CD4-positive, alpha-beta T cell (primary cell): ENCODE results near the gene RAB9A. TPM values are rescaled to one million over a fixed set of nuclear protein-coding genes. Genes with fewer than 3 reads are reported as not detected.

ENCODE experiments used
- ATAC-seq: fragments of 200-7000 bp; cut with Tn5 transposase; one replicate; pipeline ENCODE4 v1.10.0; 2022; ENCODE audit warnings: mild to moderate bottlenecking; ENCODE audit not compliant: poor library complexity
- CTCF ChIA-PET: fragments of 350-600 bp; sonication (Branson Sonifier 250); formaldehyde crosslinking; loops from one replicate; lab custom pipeline; 2021; ENCODE audit warnings: antibody characterized with exemption, inconsistent platforms; lab: Charles Lee
- POLR2A ChIA-PET: fragments of 350-600 bp; sonication (Branson Sonifier 250); formaldehyde crosslinking; loops from one replicate; lab custom pipeline; 2021; ENCODE audit warnings: antibody characterized with exemption, inconsistent platforms; lab: Charles Lee
- DNase-seq, 14 experiments: peaks; one replicate each; pipeline ENCODE4 v3.0.0-alpha.2; 2013 to 2020; ENCODE audit warnings: mixed read lengths in 2 of 14
- H3K27ac ChIP-seq, 2 donors: one replicate each; pipeline versions ENCODE4 v1.5.1 to v1.7.0; 2013; ENCODE audit warnings: low read length in 2 of 2, low read depth in 1 of 2, mild to moderate bottlenecking in 1 of 2
- H3K27me3 ChIP-seq, 2 experiments: 1 replicate in 1 of 2; 2 replicates in 1 of 2; pipeline versions ENCODE4 v1.6.1 to v1.7.0; 2013; ENCODE audit warnings: low read length in 2 of 2, control low read depth in 1 of 2, mild to moderate bottlenecking in 1 of 2, moderate library complexity in 1 of 2; ENCODE audit not compliant: insufficient read depth in 2 of 2, control insufficient read depth in 1 of 2
- H3K36me3 ChIP-seq: one replicate; pipeline ENCODE4 v1.6.1; 2013; ENCODE audit warnings: low read length, control low read depth; ENCODE audit not compliant: insufficient read depth
- H3K4me1 ChIP-seq: one replicate; pipeline ENCODE4 v1.6.1; 2013; ENCODE audit warnings: low read length, control low read depth; ENCODE audit not compliant: insufficient read depth
- H3K4me3 ChIP-seq: one replicate; pipeline ENCODE4 v1.5.1; 2013; ENCODE audit warnings: mild to moderate bottlenecking, low read length, moderate library complexity
- H3K9me3 ChIP-seq, 2 experiments: 1 replicate in 1 of 2; 2 replicates in 1 of 2; pipeline versions ENCODE4 v1.6.1 to v1.7.0; 2013; ENCODE audit warnings: low read length in 2 of 2, mild to moderate bottlenecking in 2 of 2, control low read depth in 1 of 2, moderate library complexity in 1 of 2; ENCODE audit not compliant: control insufficient read depth in 1 of 2, insufficient read depth in 1 of 2
- H3K27ac Mint-ChIP-seq: one replicate; pipeline ENCODE4 v1.8.0; 2020; ENCODE audit warnings: mixed read lengths
- H3K27me3 Mint-ChIP-seq: one replicate; pipeline ENCODE4 v1.8.0; 2021; ENCODE audit warnings: mixed read lengths
- H3K36me3 Mint-ChIP-seq: one replicate; pipeline ENCODE4 v1.8.0; 2021; ENCODE audit warnings: low read depth, mixed read lengths
- H3K4me1 Mint-ChIP-seq: one replicate; pipeline ENCODE4 v1.8.0; 2021; ENCODE audit warnings: low read depth, mixed read lengths
- H3K4me3 Mint-ChIP-seq: one replicate; pipeline ENCODE4 v1.8.0; 2020; ENCODE audit warnings: mild to moderate bottlenecking, mixed read lengths
- H3K9me3 Mint-ChIP-seq: one replicate; pipeline ENCODE4 v1.8.0; 2020; ENCODE audit warnings: mixed read lengths
- CTCF ChIP-seq: fragments of 200-600 bp; IDR thresholded peaks from one replicate; pipeline ENCODE4 v1.8.0; 2022; ENCODE audit warnings: antibody characterized with exemption, mild to moderate bottlenecking
- intact Hi-C, 2 experiments: fragments of 100-400 bp; cut with DNase I in 1 of 2; cut with micrococcal nuclease in 1 of 2; formaldehyde crosslinking; loops; one replicate each; pipeline versions ENCODE4 v1.15.1 to v1.9.0; 2023 to 2025; cut with DNase I, micrococcal nuclease
- total RNA-seq, 174 experiments: library from RNA in 2 of 174; stranded (reverse) in 2 of 174; gene quantifications; one replicate each; pipeline ENCODE4 v1.2.3 and lab custom pipeline; 2021 to 2026

Gene RAB9A
- total RNA-seq, 2 experiments from 2014 or later: 21.4 to 25.2 TPM

GRCh38 chrX:13702111-13702789, 13.3 kb downstream of the RAB9A start:
- Histone ChIP-seq H3K4me3 (no peak overlapping the region), H3K9me3 (no peaks in the 10 kb centered on the region), H3K4me1 (peaks cover 15% of the 10 kb centered on the region), H3K36me3 (peaks cover 8% of the 10 kb centered on the region), H3K27ac (no peak overlapping the region), H3K27me3 (no peaks in the 10 kb centered on the region)
- ATAC-seq: no peak
- peaks cover 31% of the 10 kb centered on the region for H3K36me3 Mint-ChIP-seq
- TF ChIP-seq CTCF: no peak
- no peaks in the 10 kb centered on the region for H3K9me3 Mint-ChIP-seq
- H3K4me1 Mint-ChIP-seq: peaks cover 55% of the 10 kb centered on the region
- no peaks in the 10 kb centered on the region for H3K27me3 Mint-ChIP-seq
- peak overlapping the region; percentile 75 for H3K27ac Mint-ChIP-seq
- CTCF ChIA-PET: interaction anchor here (0.5 kb wide), 1 partner anchor 20 kb away, joined by 3 read pairs; no protein-coding TSS in a partner anchor
- intact Hi-C loops: no loop called here
- H3K4me3 Mint-ChIP-seq: no peak overlapping the region
- no peak for DNase-seq
- POLR2A ChIA-PET: no interaction called here

GRCh38 chrX:13703135-13703534, 14.2 kb downstream of the RAB9A start:
- no peaks in the 10 kb centered on the region for H3K27me3 Mint-ChIP-seq
- no peaks in the 10 kb centered on the region for H3K27me3 ChIP-seq
- ChIA-PET POLR2A (no interaction called here), CTCF (interaction anchor here (0.5 to 1.6 kb wide), 2 partner anchors 15 to 19 kb away, joined by 3 to 4 read pairs; partner anchors contain the start of gene RAB9A)
- no peak for TF ChIP-seq CTCF
- peaks cover 15% of the 10 kb centered on the region for H3K4me1 ChIP-seq
- DNase-seq (no peak), ATAC-seq (no peak)
- intact Hi-C loops: no loop called here
- H3K36me3 ChIP-seq: peaks cover 12% of the 10 kb centered on the region
- H3K9me3 ChIP-seq: no peaks in the 10 kb centered on the region
- peak overlapping the region; percentile 61 for H3K27ac Mint-ChIP-seq
- no peaks in the 10 kb centered on the region for H3K9me3 Mint-ChIP-seq
- H3K36me3 Mint-ChIP-seq: peaks cover 28% of the 10 kb centered on the region
- H3K4me3 Mint-ChIP-seq: no peak overlapping the region
- H3K4me3 ChIP-seq: no peak overlapping the region
- peaks cover 49% of the 10 kb centered on the region for H3K4me1 Mint-ChIP-seq
- no peak overlapping the region for H3K27ac ChIP-seq

- DNase-seq: no peak
- Histone ChIP-seq H3K9me3 (no peaks in the 10 kb centered on the region), H3K4me1 (peaks cover 15% of the 10 kb centered on the region), H3K27ac (no peak overlapping the region), H3K4me3 (no peak overlapping the region), H3K27me3 (no peaks in the 10 kb centered on the region), H3K36me3 (peaks cover 12% of the 10 kb centered on the region)
- Mint-ChIP-seq H3K27ac (peak overlapping the region; percentile 61), H3K36me3 (peaks cover 28% of the 10 kb centered on the region), H3K9me3 (no peaks in the 10 kb centered on the region), H3K4me1 (peaks cover 47% of the 10 kb centered on the region), H3K4me3 (no peak overlapping the region), H3K27me3 (no peaks in the 10 kb centered on the region)
- CTCF ChIA-PET: interaction anchor here (1.6 kb wide), 1 partner anchor 15 kb away, joined by 4 read pairs; the partner anchor contains the start of gene RAB9A
- intact Hi-C loops: no loop called here
- POLR2A ChIA-PET: no interaction called here
- no peak for ATAC-seq
- no peak for TF ChIP-seq CTCF
These were observed 14.7 kb downstream of the RAB9A start for GRCh38 chrX:13703589-13703988.
